Measurements from ENCODE around the gene AMH. TPM values are rescaled to one million over a fixed set of nuclear protein-coding genes. Genes with fewer than 3 reads are reported as not detected.

AMH gene
- total RNA-seq, 1 experiment from 2014 or later, result 21.9 TPM

- Histone ChIP-seq H3K27me3 (ENCODE audit: control insufficient read depth, insufficient read depth, low read length) (no peaks in the 10 kb centered on the region), H3K4me3 (ENCODE audit: low read depth in 2 of 2, low read length in 2 of 2) (peak overlapping the region; percentile 75 to 83), H3K27ac (ENCODE audit: low read length) (peak overlapping the region; percentile 89), H3K9me3 (ENCODE audit: control insufficient read depth, insufficient read depth, low read depth, low read length) (no peaks in the 10 kb centered on the region), H3K36me3 (ENCODE audit: control insufficient read depth, insufficient read depth, low read length) (peaks cover 4% of the 10 kb centered on the region; the same call in 1 of the 2 replicates), H3K4me1 (ENCODE audit: control insufficient read depth, insufficient read depth, low read length) (peaks cover 26% of the 10 kb centered on the region)
- no peak for ATAC-seq
- ChIA-PET CTCF (interaction anchor here (1.4 kb wide), 1 partner anchor 79 kb away, joined by 3 read pairs; no protein-coding TSS in a partner anchor), POLR2A (interaction anchor here (0.6 kb wide), 2 partner anchors 47 to 83 kb away, joined by 3 to 16 read pairs; no protein-coding TSS in a partner anchor)
- intact Hi-C loops (cut with micrococcal nuclease; ENCODE audit: unreplicated experiment) (loop anchor here (2.0 to 5.0 kb wide), 2 partner anchors 37 to 82 kb away; no protein-coding TSS in a partner anchor), in situ Hi-C loops (cut with HindIII; ENCODE audit: low pct_unique_long_range_greater_than_20kb, low sequenced_read_pairs) (no loop called here)
- BruUV-seq (replicated peaks), result no TSS peak
- DNase-seq (ENCODE audit: low read depth, low spot score), result no peak
- TF ChIP-seq, protein P1, sequence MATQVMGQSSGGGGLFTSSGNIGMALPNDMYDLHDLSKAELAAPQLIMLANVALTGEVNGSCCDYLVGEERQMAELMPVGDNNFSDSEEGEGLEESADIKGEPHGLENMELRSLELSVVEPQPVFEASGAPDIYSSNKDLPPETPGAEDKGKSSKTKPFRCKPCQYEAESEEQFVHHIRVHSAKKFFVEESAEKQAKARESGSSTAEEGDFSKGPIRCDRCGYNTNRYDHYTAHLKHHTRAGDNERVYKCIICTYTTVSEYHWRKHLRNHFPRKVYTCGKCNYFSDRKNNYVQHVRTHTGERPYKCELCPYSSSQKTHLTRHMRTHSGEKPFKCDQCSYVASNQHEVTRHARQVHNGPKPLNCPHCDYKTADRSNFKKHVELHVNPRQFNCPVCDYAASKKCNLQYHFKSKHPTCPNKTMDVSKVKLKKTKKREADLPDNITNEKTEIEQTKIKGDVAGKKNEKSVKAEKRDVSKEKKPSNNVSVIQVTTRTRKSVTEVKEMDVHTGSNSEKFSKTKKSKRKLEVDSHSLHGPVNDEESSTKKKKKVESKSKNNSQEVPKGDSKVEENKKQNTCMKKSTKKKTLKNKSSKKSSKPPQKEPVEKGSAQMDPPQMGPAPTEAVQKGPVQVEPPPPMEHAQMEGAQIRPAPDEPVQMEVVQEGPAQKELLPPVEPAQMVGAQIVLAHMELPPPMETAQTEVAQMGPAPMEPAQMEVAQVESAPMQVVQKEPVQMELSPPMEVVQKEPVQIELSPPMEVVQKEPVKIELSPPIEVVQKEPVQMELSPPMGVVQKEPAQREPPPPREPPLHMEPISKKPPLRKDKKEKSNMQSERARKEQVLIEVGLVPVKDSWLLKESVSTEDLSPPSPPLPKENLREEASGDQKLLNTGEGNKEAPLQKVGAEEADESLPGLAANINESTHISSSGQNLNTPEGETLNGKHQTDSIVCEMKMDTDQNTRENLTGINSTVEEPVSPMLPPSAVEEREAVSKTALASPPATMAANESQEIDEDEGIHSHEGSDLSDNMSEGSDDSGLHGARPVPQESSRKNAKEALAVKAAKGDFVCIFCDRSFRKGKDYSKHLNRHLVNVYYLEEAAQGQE (IDR thresholded peaks at IDR 0.05; ENCODE audit: insufficient read depth in 1 of 2, low read depth in 2 of 2, low read length in 1 of 2), result no peak
- no peak for TF ChIP-seq POLR2AphosphoS5 (IDR thresholded peaks at IDR 0.05; ENCODE audit: low read depth, low read length)
- no peak for TF ChIP-seq CTCF (IDR thresholded peaks at IDR 0.05)
- TF ChIP-seq TCF7L2 (IDR thresholded peaks at IDR 0.05; ENCODE audit: low read depth, low read length), result no peak
- TF ChIP-seq SIN3A (IDR thresholded peaks at IDR 0.05; ENCODE audit: borderline replicate concordance, insufficient read depth, low read depth, low read length), result no peak
These were observed 13.6 kb upstream of the AMH start for GRCh38 chr19:2235381-2236063.

- ChIA-PET POLR2A (interaction anchor here (0.6 kb wide), 1 partner anchor 83 kb away, joined by 16 read pairs; no protein-coding TSS in a partner anchor), CTCF (interaction anchor here (1.4 kb wide), 1 partner anchor 80 kb away, joined by 3 read pairs; no protein-coding TSS in a partner anchor)
- Histone ChIP-seq H3K27me3 (ENCODE audit: control insufficient read depth, insufficient read depth, low read length) (no peaks in the 10 kb centered on the region), H3K4me3 (ENCODE audit: low read depth in 2 of 2, low read length in 2 of 2) (peak overlapping the region; percentile 75 to 83), H3K4me1 (ENCODE audit: control insufficient read depth, insufficient read depth, low read length) (peaks cover 31% of the 10 kb centered on the region), H3K9me3 (ENCODE audit: control insufficient read depth, insufficient read depth, low read depth, low read length) (no peaks in the 10 kb centered on the region), H3K27ac (ENCODE audit: low read length) (peak overlapping the region; percentile 84; the same call in 1 of the 2 replicates), H3K36me3 (ENCODE audit: control insufficient read depth, insufficient read depth, low read length) (peaks cover 4% of the 10 kb centered on the region; the same call in 1 of the 2 replicates)
- in situ Hi-C loops (cut with HindIII; ENCODE audit: low pct_unique_long_range_greater_than_20kb, low sequenced_read_pairs), result no loop called here
- ATAC-seq, result no peak
- intact Hi-C loops (cut with micrococcal nuclease; ENCODE audit: unreplicated experiment), result loop anchor here (2.0 to 5.0 kb wide), 2 partner anchors 37 to 81 kb away; no protein-coding TSS in a partner anchor
- DNase-seq (ENCODE audit: low read depth, low spot score), result no peak
- no TSS peak for BruUV-seq (replicated peaks)
- TF ChIP-seq TCF7L2 (IDR thresholded peaks at IDR 0.05; ENCODE audit: low read depth, low read length), result no peak
- 0 out of 2 replicates have a peak, but pooled peaks have one; percentile 52 for TF ChIP-seq SIN3A (IDR thresholded peaks at IDR 0.05; ENCODE audit: borderline replicate concordance, insufficient read depth, low read depth, low read length)
- peak; percentile 27 for TF ChIP-seq POLR2AphosphoS5 (IDR thresholded peaks at IDR 0.05; ENCODE audit: low read depth, low read length)
- TF ChIP-seq CTCF (IDR thresholded peaks at IDR 0.05), result no peak
These were observed 13.1 kb upstream of the AMH start for GRCh38 chr19:2236064-2236313.
